HEK293 (cell line): ENCODE results near the gene NT5DC3.

Source experiments
- CTCF ChIA-PET: fragments of 350-600 bp; formaldehyde crosslinking; extraction: SDS; loops from one replicate; lab custom pipeline; 2021; ENCODE audit warnings: antibody characterized with exemption; lab: Yijun Ruan, JAX
- POLR2A ChIA-PET: fragments of 300-600 bp; formaldehyde crosslinking; extraction: SDS; loops from one replicate; lab custom pipeline; 2020; ENCODE audit warnings: antibody characterized with exemption, inconsistent platforms; lab: Yijun Ruan, JAX
- H3K27ac ChIP-seq: fragments of 200-500 bp; sonication (Bioruptor generic); 2 replicates; pipeline ENCODE4 v1.5.1; 2014; ENCODE audit warnings: low read depth, low read length, control low read depth, inconsistent platforms; ENCODE audit errors: extremely low read depth
- H3K36me3 ChIP-seq, 2 experiments: fragments of 200-500 bp in 1 of 2; sonication (Bioruptor generic) in 1 of 2; 1 replicate in 1 of 2; 2 replicates in 1 of 2; pipeline ENCODE4 v1.5.1; 2014 to 2017; ENCODE audit warnings: inconsistent platforms in 2 of 2, low read length in 2 of 2; ENCODE audit not compliant: control insufficient read depth in 2 of 2, insufficient read depth in 1 of 2
- H3K4me1 ChIP-seq: fragments of 200-500 bp; sonication (Bioruptor generic); 2 replicates; pipeline ENCODE4 v1.5.1; 2014; ENCODE audit warnings: mild to moderate bottlenecking, low read length, inconsistent platforms; ENCODE audit not compliant: control insufficient read depth, insufficient read depth
- H3K4me3 ChIP-seq: 2 replicates; pipeline ENCODE4 v1.5.1; 2011; ENCODE audit warnings: low read depth, mild to moderate bottlenecking, control low read depth, low read length, moderate library complexity
- H3K9me3 ChIP-seq: fragments of 200-500 bp; sonication (Bioruptor generic); 2 replicates; pipeline ENCODE4 v1.5.1; 2014; ENCODE audit warnings: low read depth, low read length, inconsistent platforms; ENCODE audit not compliant: control insufficient read depth, insufficient read depth
- ATF2 ChIP-seq: fragments of 450-650 bp; formaldehyde crosslinking; IDR thresholded peaks from 2 replicates; pipeline ENCODE4 v1.5.1; 2016; ENCODE audit warnings: missing biosample characterization, missing genetic modification characterization, low read depth
- CTCF ChIP-seq: fragments of 450-650 bp; formaldehyde crosslinking; IDR thresholded peaks from 2 replicates; pipeline ENCODE4 v1.5.1; 2016; ENCODE audit warnings: missing biosample characterization, missing genetic modification characterization
- GLIS2 ChIP-seq: fragments of 450-650 bp; formaldehyde crosslinking; IDR thresholded peaks from 2 replicates; pipeline ENCODE4 v1.5.1; 2016; ENCODE audit warnings: missing biosample characterization, missing genetic modification characterization
- MYNN ChIP-seq: fragments of 450-650 bp; formaldehyde crosslinking; IDR thresholded peaks from 2 replicates; pipeline ENCODE4 v1.5.1; 2016; ENCODE audit warnings: missing biosample characterization, missing genetic modification characterization, borderline replicate concordance
- SALL2 ChIP-seq: fragments of 450-650 bp; formaldehyde crosslinking; IDR thresholded peaks from 2 replicates; pipeline ENCODE4 v1.5.0; 2017; ENCODE audit warnings: missing biosample characterization, mild to moderate bottlenecking, missing genetic modification characterization, borderline replicate concordance
- ZBTB21 ChIP-seq: fragments of 450-650 bp; formaldehyde crosslinking; IDR thresholded peaks from 2 replicates; pipeline ENCODE4 v1.5.1; 2017; ENCODE audit warnings: missing biosample characterization, missing genetic modification characterization
- ZFP69B ChIP-seq: fragments of 450-650 bp; formaldehyde crosslinking; IDR thresholded peaks from 2 replicates; pipeline ENCODE4 v1.5.1; 2016; ENCODE audit warnings: missing biosample characterization, missing genetic modification characterization
- ZNF324 ChIP-seq: fragments of 450-650 bp; formaldehyde crosslinking; IDR thresholded peaks from 2 replicates; pipeline ENCODE4 v1.5.1; 2016; ENCODE audit warnings: missing biosample characterization, missing genetic modification characterization
- ZNF518A ChIP-seq: fragments of 450-650 bp; formaldehyde crosslinking; conservative IDR thresholded peaks from 2 replicates; pipeline ENCODE4 v1.5.1; 2016; ENCODE audit warnings: low read depth, missing biosample characterization, missing genetic modification characterization
- ZNF571 ChIP-seq: fragments of 450-650 bp; formaldehyde crosslinking; IDR thresholded peaks from 2 replicates; pipeline ENCODE4 v1.5.0; 2017; ENCODE audit warnings: missing biosample characterization, missing genetic modification characterization
- ZNF580 ChIP-seq: fragments of 450-650 bp; formaldehyde crosslinking; IDR thresholded peaks from 2 replicates; pipeline ENCODE4 v1.5.1; 2016; ENCODE audit warnings: missing biosample characterization, missing genetic modification characterization
- ZNF623 ChIP-seq: fragments of 450-650 bp; formaldehyde crosslinking; IDR thresholded peaks from 2 replicates; pipeline ENCODE4 v1.5.1; 2016; ENCODE audit warnings: missing biosample characterization, missing genetic modification characterization
- ZNF629 ChIP-seq: fragments of 450-650 bp; formaldehyde crosslinking; IDR thresholded peaks from 2 replicates; pipeline ENCODE4 v1.5.1; 2017; ENCODE audit warnings: missing biosample characterization, missing genetic modification characterization
- ZNF639 ChIP-seq: fragments of 450-650 bp; formaldehyde crosslinking; IDR thresholded peaks from 2 replicates; pipeline ENCODE4 v1.5.1; 2016; ENCODE audit warnings: missing biosample characterization, missing genetic modification characterization
- ZNF692 ChIP-seq: fragments of 450-650 bp; formaldehyde crosslinking; IDR thresholded peaks from 2 replicates; pipeline ENCODE4 v1.5.1; 2016; ENCODE audit warnings: missing biosample characterization, missing genetic modification characterization
- ZSCAN16 ChIP-seq: fragments of 450-650 bp; formaldehyde crosslinking; IDR thresholded peaks from 2 replicates; pipeline ENCODE4 v1.5.1; 2016; ENCODE audit warnings: missing biosample characterization, missing genetic modification characterization

The NT5DC3 gene

GRCh38 chr12:103736572-103736971, 104.5 kb downstream of the NT5DC3 start (continued):
- TF ChIP-seq ATF2, result no peak
- TF ChIP-seq ZFP69B (tag by site-specific recombination), result no peak
- TF ChIP-seq ZNF639 (tag by site-specific recombination), result no peak
- TF ChIP-seq ZNF571 (tag by site-specific recombination), result no peak
- no peak for TF ChIP-seq ZNF580 (tag by site-specific recombination)

- ChIA-PET CTCF (no interaction called here), POLR2A (no interaction called here)
- TF ChIP-seq CTCF (tag by site-specific recombination) (no peak), ZSCAN16 (tag by site-specific recombination) (no peak), SALL2 (tag by site-specific recombination) (no peak)
These were observed 105.7 kb downstream of the NT5DC3 start for GRCh38 chr12:103735291-103735690.

GRCh38 chr12:103734863-103735262, 106.2 kb downstream of the NT5DC3 start:
- H3K27ac ChIP-seq, result no peak overlapping the region
- ChIA-PET CTCF (no interaction called here), POLR2A (no interaction called here)

More at GRCh38 chr12:103735291-103735690, 105.7 kb downstream of the NT5DC3 start:
- Histone ChIP-seq H3K27ac (no peak overlapping the region), H3K36me3 (no peaks in the 10 kb centered on the region), H3K4me3 (no peak overlapping the region), H3K4me1 (no peaks in the 10 kb centered on the region), H3K9me3 (no peaks in the 10 kb centered on the region; the same call in 1 of the 2 replicates)

More at GRCh38 chr12:103734863-103735262, 106.2 kb downstream of the NT5DC3 start:
- Histone ChIP-seq H3K9me3 (no peaks in the 10 kb centered on the region; the same call in 1 of the 2 replicates), H3K4me3 (no peak overlapping the region), H3K36me3 (no peaks in the 10 kb centered on the region), H3K4me1 (no peaks in the 10 kb centered on the region)
- TF ChIP-seq GLIS2 (tag by site-specific recombination), result no peak
- TF ChIP-seq MYNN (tag by site-specific recombination), result peak; percentile 45; the same call in 1 of the 2 replicates
- no peak for TF ChIP-seq ZNF639 (tag by site-specific recombination)
- TF ChIP-seq ZBTB21 (tag by site-specific recombination), result peak; percentile 81
- peak; percentile 53; the same call in 1 of the 2 replicates for TF ChIP-seq ZNF518A
- TF ChIP-seq ZNF692 (tag by site-specific recombination), result peak; percentile 45; the same call in 1 of the 2 replicates
- TF ChIP-seq ZNF324, result 0 out of 2 replicates have a peak, but pooled peaks have one; percentile 38
- TF ChIP-seq ZNF629 (tag by site-specific recombination), result peak; percentile 69
- TF ChIP-seq ATF2, result peak; percentile 85
- TF ChIP-seq ZNF623 (tag by site-specific recombination), result no peak
- TF ChIP-seq, all 188 proteins: peak for 7
